ENCODE data around the gene KASH5. TPM values are rescaled to one million over a fixed set of nuclear protein-coding genes. Genes with fewer than 3 reads are reported as not detected.

The KASH5 gene
- total and polyA plus RNA-seq, 2 of the 8 experiments (the other 6 are each of a cell fraction or from before 2014, with no cell fraction given), result 0.05 to 0.19 TPM

DNA sequence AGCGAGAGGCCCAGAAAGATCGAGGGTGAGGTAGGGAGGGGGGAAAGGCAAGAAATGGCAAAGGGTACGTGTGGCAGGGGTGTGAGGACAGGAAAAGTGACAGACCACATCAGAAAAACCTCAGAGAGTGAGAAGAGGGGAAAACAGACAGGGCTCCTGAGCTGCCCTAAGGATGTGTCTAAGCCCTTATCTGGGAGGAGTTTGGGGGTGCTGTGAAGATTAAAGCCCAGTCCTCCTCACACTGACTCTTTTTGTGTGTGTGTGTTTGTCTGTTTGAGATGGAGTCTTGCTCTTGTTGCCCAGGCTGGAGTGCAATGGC lies 35.9 kb downstream of the KASH5 start:
- Histone ChIP-seq H3K4ac (replicated peaks; ENCODE audit: insufficient read length, low read depth, low read length) (no peak overlapping the region), H3K56ac (replicated peaks; ENCODE audit: insufficient read length, low read depth, low read length) (no peak overlapping the region), H2BK12ac (ENCODE audit: low read depth, low read length) (peak overlapping the region; percentile 75; the same call in 1 of the 2 replicates), H3K4me1 (replicated peaks in 1 of 4; ENCODE audit: control insufficient read depth in 3 of 4, insufficient read depth in 4 of 4, low read length in 3 of 4) (peaks cover 7 to 38% (median 24%) of the 10 kb centered on the region in 4 experiments), H3K27ac (ENCODE audit: low read depth, low read length) (no peak overlapping the region), H2AFZ (ENCODE audit: low read length) (no peak overlapping the region), H2BK120ac (replicated peaks; ENCODE audit: low read depth, low read length) (no peak overlapping the region), H4K20me1 (replicated peaks in 1 of 2; ENCODE audit: control insufficient read depth in 1 of 2, insufficient read depth in 2 of 2, low read length in 2 of 2) (no peaks in the 10 kb centered on the region), H2BK5ac (ENCODE audit: low read depth, low read length) (no peak overlapping the region), H4K91ac (replicated peaks; ENCODE audit: insufficient read length, low read length) (no peak overlapping the region), H2BK20ac (ENCODE audit: low read length) (no peak overlapping the region; the same call in 1 of the 2 replicates), H2BK15ac (ENCODE audit: low read length) (peak overlapping the region; percentile 65; the same call in 1 of the 2 replicates), H2AK5ac (ENCODE audit: low read depth, low read length) (0 out of 2 replicates have a peak overlapping the region, but pooled peaks have one; percentile 9), H3K14ac (ENCODE audit: insufficient read length) (no peak overlapping the region), H4K8ac (ENCODE audit: extremely low read depth, insufficient read depth, low read length) (no peak overlapping the region), H3K4me3 (ENCODE audit: extremely low read depth in 1 of 4, insufficient read depth in 2 of 4, low read depth in 3 of 4, low read length in 4 of 4) (no peak overlapping the region), H3K18ac (ENCODE audit: extremely low read depth, low read length) (no peak overlapping the region), H3K36me3 (ENCODE audit: control insufficient read depth in 2 of 4, insufficient read depth in 4 of 4, low read length in 3 of 4) (no peaks in the 10 kb centered on the region), H3K9me3 (ENCODE audit: insufficient read depth in 2 of 2, low read depth in 1 of 2, low read length in 1 of 2) (no peaks in the 10 kb centered on the region), H4K5ac (ENCODE audit: insufficient read length, low read depth, low read length) (no peak overlapping the region), H3K9ac (replicated peaks in 1 of 4; ENCODE audit: extremely low read depth in 1 of 4, low read depth in 3 of 4, low read length in 3 of 4) (no peak overlapping the region; a peak in 1 of 7 replicates), H3K79me1 (ENCODE audit: low read depth, low read length) (no peaks in the 10 kb centered on the region), H3K23me2 (ENCODE audit: low read depth, low read length) (peaks cover 21% of the 10 kb centered on the region), H3K23ac (ENCODE audit: insufficient read length) (no peak overlapping the region), H3K27me3 (replicated peaks in 1 of 4; ENCODE audit: control insufficient read depth in 3 of 4, extremely low read depth in 1 of 4, insufficient read depth in 3 of 4, low read length in 3 of 4) (peaks cover 23 to 61% (median 57%) of the 10 kb centered on the region in 4 experiments), H3K4me2 (ENCODE audit: insufficient read depth in 1 of 2, low read depth in 2 of 2, low read length in 2 of 2) (peak overlapping the region; percentile 85 to 88; a peak in 3 of 4 replicates), H3K79me2 (ENCODE audit: control insufficient read depth in 1 of 2, insufficient read depth in 2 of 2, low read length in 2 of 2) (no peaks in the 10 kb centered on the region)
- WGBS, 2 experiments (ENCODE audit: extremely low coverage in 1 of 2, insufficient coverage in 1 of 2, insufficient read length in 1 of 2, insufficient replicate concordance in 2 of 2, low coverage in 1 of 2, low lambda C conversion rate in 2 of 2, missing lambda C conversion rate in 1 of 2), result 28% methylated on average over 3 of the region's 3 CpGs; no CpG with 5 or more reads in 1 of the 2 experiments
- DNase-seq (ENCODE audit: low read depth in 1 of 2, low spot score in 2 of 2) (no peak), FAIRE-seq (no peak)
- ChIA-PET POLR2A (ENCODE audit: partially characterized antibody) (interaction anchor here (0.8 to 5.0 kb wide), 7 partner anchors 11 to 90 kb away, joined by 3 to 21 read pairs (median 4); partner anchors contain the start of gene TEAD2), CTCF (ENCODE audit: partially characterized antibody) (interaction anchor here (0.6 to 8.3 kb wide), 10 partner anchors 9 to 48 kb away, joined by 3 to 51 read pairs (median 4); no protein-coding TSS in a partner anchor)
- TF ChIP-seq SP4 (IDR thresholded peaks at IDR 0.05; ENCODE audit: low read length), result no peak
- TF ChIP-seq SIRT6 (IDR thresholded peaks at IDR 0.05; ENCODE audit: low read length), result no peak
- TF ChIP-seq YY1 (IDR thresholded peaks at IDR 0.05; ENCODE audit: low read depth, low read length), result no peak
- TF ChIP-seq BCL11A (IDR thresholded peaks at IDR 0.05; ENCODE audit: low read depth in 2 of 2, low read length in 2 of 2), result no peak
- no peak for TF ChIP-seq CBX8 (IDR thresholded peaks at IDR 0.05; ENCODE audit: borderline replicate concordance, low read depth, low read length)
- TF ChIP-seq, protein P1, sequence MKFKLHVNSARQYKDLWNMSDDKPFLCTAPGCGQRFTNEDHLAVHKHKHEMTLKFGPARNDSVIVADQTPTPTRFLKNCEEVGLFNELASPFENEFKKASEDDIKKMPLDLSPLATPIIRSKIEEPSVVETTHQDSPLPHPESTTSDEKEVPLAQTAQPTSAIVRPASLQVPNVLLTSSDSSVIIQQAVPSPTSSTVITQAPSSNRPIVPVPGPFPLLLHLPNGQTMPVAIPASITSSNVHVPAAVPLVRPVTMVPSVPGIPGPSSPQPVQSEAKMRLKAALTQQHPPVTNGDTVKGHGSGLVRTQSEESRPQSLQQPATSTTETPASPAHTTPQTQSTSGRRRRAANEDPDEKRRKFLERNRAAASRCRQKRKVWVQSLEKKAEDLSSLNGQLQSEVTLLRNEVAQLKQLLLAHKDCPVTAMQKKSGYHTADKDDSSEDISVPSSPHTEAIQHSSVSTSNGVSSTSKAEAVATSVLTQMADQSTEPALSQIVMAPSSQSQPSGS (IDR thresholded peaks at IDR 0.05; ENCODE audit: low read length), result no peak
- no peak for TF ChIP-seq POLR2A (IDR thresholded peaks at IDR 0.05; ENCODE audit: control extremely low read depth in 1 of 2, low read depth in 2 of 2, low read length in 2 of 2)
- TF ChIP-seq GTF2F1 (IDR thresholded peaks at IDR 0.05; ENCODE audit: borderline replicate concordance, low read depth, low read length), result no peak
- no peak for TF ChIP-seq FOSL1 (IDR thresholded peaks at IDR 0.05; ENCODE audit: insufficient read depth, low read depth, low read length)
- TF ChIP-seq TCF12 (IDR thresholded peaks at IDR 0.05; ENCODE audit: low read depth, low read length), result no peak
- TF ChIP-seq NRF1 (IDR thresholded peaks at IDR 0.05; ENCODE audit: low read depth, low read length), result no peak
- no peak for TF ChIP-seq SIX5 (IDR thresholded peaks at IDR 0.05; ENCODE audit: low read depth, low read length)
- no peak for TF ChIP-seq RFX5 (IDR thresholded peaks at IDR 0.05; ENCODE audit: borderline replicate concordance, low read depth, low read length)
- no peak for TF ChIP-seq NANOG (IDR thresholded peaks at IDR 0.05; ENCODE audit: insufficient read depth, low read depth, low read length, poor library complexity, severe bottlenecking)
